HCT116 (cell line): ENCODE measurements around the gene CDK2AP2. TPM values are rescaled to one million over a fixed set of nuclear protein-coding genes. Genes with fewer than 3 reads are reported as not detected.

ENCODE experiments used
- ATAC-seq: fragments of 200-7000 bp; cut with Tn5 transposase; 2 replicates; pipeline ENCODE4 v1.9.1; 2020; ENCODE audit warnings: mild to moderate bottlenecking, moderate library complexity
- Bru-seq: library from RNA; stranded (reverse); fragments of 400-500 nt; gene quantifications from one replicate; lab custom pipeline; 2021; lab: Mats Ljungman, UMichigan
- BruChase-seq, 2 experiments: library from RNA; stranded (reverse); fragments of 400-500 nt; gene quantifications; one replicate each; lab custom pipeline; 2021; lab: Mats Ljungman, UMichigan
- BruUV-seq: library from RNA; stranded (reverse); fragments of 400-500 nt; replicated peaks from 2 replicates; lab custom pipeline; 2021; lab: Mats Ljungman, UMichigan
- CTCF ChIA-PET: fragments of 300-600 bp; sonication (Branson Sonifier 250); formaldehyde crosslinking; loops from one replicate; lab custom pipeline; 2021; ENCODE audit warnings: antibody characterized with exemption; lab: Charles Lee
- POLR2A ChIA-PET: fragments of 300-600, 350-600 bp; sonication (Branson Sonifier 250); formaldehyde crosslinking; loops from one replicate; lab custom pipeline; 2021; ENCODE audit warnings: antibody characterized with exemption; lab: Charles Lee
- RAD21 ChIA-PET, 2 experiments: fragments of 300-600 bp; sonication (Branson Sonifier 250); formaldehyde crosslinking; loops; one replicate each; lab custom pipeline; 2023; ENCODE audit warnings: low total read pairs in 2 of 2; ENCODE audit not compliant: uncharacterized antibody in 2 of 2, unreplicated experiment in 2 of 2, low non-redundant PET in 1 of 2; lab: Charles Lee
- DNase-seq: peaks from one replicate; pipeline ENCODE4 v3.0.0-alpha.2; 2010; ENCODE audit warnings: low read depth, low spot score
- H2AFZ ChIP-seq: fragments of 200-600 bp; shearing (Covaris generic), sonication (generic); 2 replicates; pipeline ENCODE4 v1.6.1; 2017; ENCODE audit warnings: low read depth, mixed run types, mixed read lengths, antibody characterized with exemption, low read length; ENCODE audit not compliant: poor library complexity, severe bottlenecking
- H3K27ac ChIP-seq: 2 replicates; pipeline ENCODE4 v1.5.1; 2012; ENCODE audit warnings: low read depth, low read length
- H3K27me3 ChIP-seq: fragments of 200-600 bp; sonication (generic); 2 replicates; pipeline ENCODE4 v1.6.1; 2016; ENCODE audit warnings: mixed run types, low read length, mixed read lengths; ENCODE audit not compliant: insufficient read depth
- H3K36me3 ChIP-seq, 2 experiments: fragments of 200-500 bp in 1 of 2; fragments of 200-600 bp in 1 of 2; sonication (Bioruptor generic) in 1 of 2; sonication (generic) in 1 of 2; 2 replicates each; pipeline versions ENCODE4 v1.5.1 to v1.6.1; 2014 to 2016; ENCODE audit warnings: low read length in 2 of 2, inconsistent platforms in 1 of 2, mixed read lengths in 1 of 2, mixed run types in 1 of 2; ENCODE audit not compliant: insufficient read depth in 2 of 2, control insufficient read depth in 1 of 2
- H3K4me1 ChIP-seq, 2 experiments: fragments of 200-600 bp in 1 of 2; sonication (generic) in 1 of 2; 2 replicates each; pipeline versions ENCODE4 v1.5.1 to v1.6.1; 2012 to 2017; ENCODE audit warnings: low read length in 2 of 2, inconsistent platforms in 1 of 2, mild to moderate bottlenecking in 1 of 2, mixed read lengths in 1 of 2, mixed run types in 1 of 2, moderate library complexity in 1 of 2; ENCODE audit not compliant: insufficient read depth in 2 of 2, control insufficient read depth in 1 of 2
- H3K4me2 ChIP-seq: fragments of 200-600 bp; sonication (generic); 2 replicates; pipeline ENCODE4 v1.6.1; 2017; ENCODE audit warnings: mixed run types, low read length, mixed read lengths
- H3K4me3 ChIP-seq, 2 experiments: fragments of 200-600 bp in 1 of 2; sonication (generic) in 1 of 2; replicated peaks in 1 of 2; 2 replicates each; pipeline ENCODE4 v1.5.1; 2011 to 2016; ENCODE audit warnings: low read length in 2 of 2, control low read depth in 1 of 2, low read depth in 1 of 2, mild to moderate bottlenecking in 1 of 2, mixed read lengths in 1 of 2, mixed run types in 1 of 2
- H3K79me2 ChIP-seq: fragments of 200-600 bp; sonication (generic); 2 replicates; pipeline ENCODE4 v1.6.1; 2017; ENCODE audit warnings: mild to moderate bottlenecking, mixed run types, low read length, moderate library complexity, mixed read lengths; ENCODE audit not compliant: insufficient read depth
- H3K9ac ChIP-seq: fragments of 200-600 bp; sonication (generic); 2 replicates; pipeline ENCODE4 v1.6.1; 2016; ENCODE audit warnings: low read length, mixed read lengths
- H3K9me2 ChIP-seq: fragments of 200-600 bp; sonication (generic), shearing (Covaris generic); 2 replicates; pipeline ENCODE4 v1.6.1; 2017; ENCODE audit warnings: mixed run types, mild to moderate bottlenecking, moderate library complexity; ENCODE audit not compliant: insufficient read depth
- H3K9me3 ChIP-seq, 2 experiments: fragments of 200-500 bp in 1 of 2; fragments of 200-600 bp in 1 of 2; sonication (Bioruptor generic) in 1 of 2; sonication (generic) in 1 of 2; 2 replicates each; pipeline ENCODE4 v1.6.1; 2014 to 2017; ENCODE audit warnings: low read length in 2 of 2, mixed read lengths in 2 of 2, inconsistent platforms in 1 of 2, low read depth in 1 of 2, mild to moderate bottlenecking in 1 of 2, mixed run types in 1 of 2, moderate library complexity in 1 of 2; ENCODE audit not compliant: control insufficient read depth in 1 of 2, insufficient read depth in 1 of 2
- H4K20me1 ChIP-seq: fragments of 200-600 bp; sonication (generic), shearing (Covaris generic); 2 replicates; pipeline ENCODE4 v1.6.1; 2017; ENCODE audit warnings: mixed run types, mild to moderate bottlenecking, moderate library complexity; ENCODE audit not compliant: insufficient read depth
- CBX3 ChIP-seq: IDR thresholded peaks from 2 replicates; pipeline ENCODE4 v1.6.1; 2012; ENCODE audit warnings: low read depth
- EGR1 ChIP-seq: IDR thresholded peaks from 2 replicates; pipeline ENCODE4 v1.6.1; 2012; ENCODE audit warnings: low read depth
- ELF1 ChIP-seq: IDR thresholded peaks from 2 replicates; pipeline ENCODE4 v1.6.1; 2012; ENCODE audit warnings: low read depth, borderline replicate concordance
- EZH2 ChIP-seq: fragments of 200-600 bp; sonication (generic); IDR thresholded peaks from 2 replicates; pipeline ENCODE4 v1.6.1; 2017; ENCODE audit warnings: antibody characterized with exemption, mixed run types
- EZH2phosphoT487 ChIP-seq: fragments of 200-600 bp; IDR thresholded peaks from 2 replicates; pipeline ENCODE4 v1.6.1; 2018; ENCODE audit warnings: antibody characterized with exemption, borderline replicate concordance
- FOSL1 ChIP-seq: IDR thresholded peaks from 2 replicates; pipeline ENCODE4 v1.6.1; 2012; ENCODE audit warnings: low read depth
- JUND ChIP-seq: IDR thresholded peaks from 2 replicates; pipeline ENCODE4 v1.6.1; 2012
- POLR2A ChIP-seq: IDR thresholded peaks from 2 replicates; pipeline ENCODE4 v1.7.0; 2011; ENCODE audit warnings: borderline replicate concordance; ENCODE audit not compliant: insufficient read depth, insufficient read length; ENCODE audit errors: extremely low read depth
- POLR2AphosphoS5 ChIP-seq: IDR thresholded peaks from 2 replicates; pipeline ENCODE4 v1.6.1; 2011; ENCODE audit warnings: mild to moderate bottlenecking, low read depth, low read length, moderate library complexity
- RAD21 ChIP-seq: IDR thresholded peaks from 2 replicates; pipeline ENCODE4 v1.6.1; 2012; ENCODE audit warnings: low read depth, mild to moderate bottlenecking
- SIN3A ChIP-seq: IDR thresholded peaks from 2 replicates; pipeline ENCODE4 v1.6.1; 2012; ENCODE audit warnings: low read depth
- SP1 ChIP-seq: IDR thresholded peaks from 2 replicates; pipeline ENCODE4 v1.6.1; 2012; ENCODE audit warnings: low read depth
- SRF ChIP-seq: IDR thresholded peaks from 2 replicates; pipeline ENCODE4 v1.6.1; 2012; ENCODE audit warnings: low read depth
- TCF7L2 ChIP-seq: IDR thresholded peaks from 2 replicates; pipeline ENCODE4 v1.7.0; 2011; ENCODE audit warnings: borderline replicate concordance, inconsistent platforms; ENCODE audit not compliant: insufficient read depth, insufficient read length; ENCODE audit errors: extremely low read depth
- YY1 ChIP-seq: IDR thresholded peaks from 2 replicates; pipeline ENCODE4 v1.6.1; 2011; ENCODE audit warnings: low read length, low read depth, moderate library complexity, mild to moderate bottlenecking; ENCODE audit not compliant: insufficient replicate concordance; ENCODE audit errors: extremely low read depth
- ZFX ChIP-seq: fragments of 450-650 bp; IDR thresholded peaks from 2 replicates; pipeline ENCODE4 v1.6.1; 2017
- ZNF274 ChIP-seq: fragments of 200-500 bp; sonication (Bioruptor generic); IDR thresholded peaks from 2 replicates; pipeline ENCODE4 v1.6.1; 2014; ENCODE audit warnings: mild to moderate bottlenecking, low read depth, low read length, inconsistent platforms
- intact Hi-C: fragments of 100-400 bp; cut with micrococcal nuclease; formaldehyde crosslinking; loops from 2 replicates; pipeline ENCODE4 v1.10.0; 2022
- long read RNA-seq: library from polyadenylated mRNA; unstranded; transcript quantifications from one replicate; pipeline ENCODE4 v2.0.0, GENCODE V29; 2021; ENCODE audit not compliant: unreplicated experiment
- polyA plus RNA-seq: library from polyadenylated mRNA; unstranded; fragments of >200 nt; gene quantifications from 2 replicates; pipeline ENCODE4 v1.2.1, GENCODE V29; 2012; ENCODE audit warnings: missing spikeins
- total RNA-seq: library from RNA; stranded (reverse); gene quantifications from one replicate; pipeline ENCODE4 v1.2.1, GENCODE V29; 2021; ENCODE audit not compliant: unreplicated experiment
- TF ChIP-seq, protein P1 (sequence below): IDR thresholded peaks from 2 replicates; pipeline ENCODE4 v1.6.1; 2012
- TF ChIP-seq, protein P2 (sequence below), 3 experiments: fragments of 200-600 bp in 1 of 3; sonication (generic) in 1 of 3; IDR thresholded peaks in 2 of 3; conservative IDR thresholded peaks in 1 of 3; 2 replicates each; pipeline ENCODE4 v1.5.1; 2012 to 2017; ENCODE audit warnings: low read depth in 2 of 3, low read length in 2 of 3, antibody characterized with exemption in 1 of 3, borderline replicate concordance in 1 of 3, control low read depth in 1 of 3, mild to moderate bottlenecking in 1 of 3, mixed read lengths in 1 of 3, mixed run types in 1 of 3, moderate library complexity in 1 of 3; ENCODE audit not compliant: insufficient read depth in 1 of 3
- TF ChIP-seq, protein P3 (sequence below): IDR thresholded peaks from 2 replicates; pipeline ENCODE4 v1.6.1; 2011; ENCODE audit warnings: mild to moderate bottlenecking, low read length, moderate library complexity; ENCODE audit not compliant: insufficient replicate concordance; ENCODE audit errors: extremely low read depth
- TF ChIP-seq, protein P4 (sequence below): IDR thresholded peaks from 2 replicates; pipeline ENCODE4 v1.6.1; 2012

CDK2AP2 gene, protein sequence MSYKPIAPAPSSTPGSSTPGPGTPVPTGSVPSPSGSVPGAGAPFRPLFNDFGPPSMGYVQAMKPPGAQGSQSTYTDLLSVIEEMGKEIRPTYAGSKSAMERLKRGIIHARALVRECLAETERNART
- total RNA-seq (53.6 TPM), Bru-seq, nascent RNA (percentile 73 among the genes with signal in this experiment), BruChase-seq, experiment 1, labeled RNA remaining after a 6-hour chase (percentile 90 among the genes with signal in this experiment), BruChase-seq, experiment 2, labeled RNA remaining after a 2-hour chase (percentile 80 among the genes with signal in this experiment)
- polyA plus RNA-seq = 82.3 and 90.6 TPM in 2 replicates
- long read RNA-seq, transcript CDK2AP2-204 (4 exons, 923 nt) = minor isoform, 5 of 75 reads
- long read RNA-seq, transcript CDK2AP2-201 (4 exons, 1,378 nt) = major isoform, 56 of 75 reads
- long read RNA-seq, transcript CDK2AP2-202 (3 exons, 1,692 nt) = minor isoform, 7 of 75 reads
- long read RNA-seq, partial matches to known transcripts = 0 of 75 reads
- long read RNA-seq, other reads (novel, unspliced or antisense) = 4 of 75 reads

DNA sequence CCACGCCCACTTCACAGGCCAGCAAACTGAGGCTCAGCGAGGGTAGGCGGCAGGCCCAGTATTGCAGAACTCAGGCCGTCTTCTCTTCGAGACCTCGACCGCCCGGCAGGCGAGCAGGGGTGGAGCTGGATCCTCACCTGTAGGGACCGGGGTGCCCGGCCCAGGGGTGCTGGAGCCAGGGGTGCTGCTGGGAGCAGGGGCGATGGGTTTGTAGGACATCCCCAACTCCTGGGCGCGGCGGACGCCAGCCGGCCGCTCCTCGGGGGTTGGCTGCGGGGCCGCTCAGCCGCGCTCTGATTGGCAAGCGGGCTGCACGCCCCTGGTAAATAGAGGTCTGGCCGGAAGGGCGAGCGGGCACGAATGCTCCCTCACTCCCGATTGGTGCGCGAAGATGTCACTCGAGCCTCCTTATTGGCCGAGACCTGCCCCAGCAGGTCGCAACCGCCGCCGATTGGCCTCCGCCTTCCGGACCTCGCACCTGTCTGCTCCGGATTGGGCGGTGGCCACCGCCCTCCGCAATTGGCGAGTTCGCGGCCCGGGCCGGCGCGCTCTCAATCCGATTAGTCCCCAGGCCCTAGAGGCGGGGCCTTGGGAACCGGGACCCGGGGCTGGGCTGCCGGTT, at the start of gene CDK2AP2:
Gene CDK2AP2 (minus strand): TSS at position 299 of the 622 bp plus-strand sequence. CDS start 80 bp downstream, at position 219.
- Histone ChIP-seq H3K79me2 (peaks cover 26% of the 10 kb centered on the region), H3K27me3 (no peaks in the 10 kb centered on the region), H3K4me1 (peaks cover 31 to 43% of the 10 kb centered on the region in 2 experiments), H3K9ac (peak within 1 kb of the TSS; percentile 95), H3K4me3 (peak within 1 kb of the TSS; percentile 72 to 85), H3K36me3 (no peaks in the 10 kb centered on the region), H2AFZ (peak within 1 kb of the TSS; percentile 22), H3K9me3 (no peaks in the 10 kb centered on the region), H3K27ac (peak within 1 kb of the TSS; percentile 93), H3K9me2 (no peaks in the 10 kb centered on the region), H4K20me1 (no peaks in the 10 kb centered on the region), H3K4me2 (peak within 1 kb of the TSS; percentile 88)
- intact Hi-C loops = loop anchor here (1.0 to 5.0 kb wide), 3 partner anchors 81 to 157 kb away; partner anchors contain the start of genes PPP1CA and RPS6KB2
- BruUV-seq = no TSS peak
- ChIA-PET CTCF (no interaction called here), RAD21 (no interaction called here), POLR2A (no interaction called here)
- ATAC-seq (peak; percentile 79), DNase-seq (peak; percentile 99)
- TF ChIP-seq EZH2 (no peak), YY1 (no peak), CBX3 (no peak), POLR2AphosphoS5 (peak; percentile 89), ELF1 (no peak), ZNF274 (no peak), POLR2A (peak; percentile 26), RAD21 (no peak), TCF7L2 (no peak), JUND (no peak), SIN3A (no peak), FOSL1 (no peak), EZH2phosphoT487 (no peak), EGR1 (no peak), SRF (no peak), SP1 (no peak), ZFX (peak; percentile 49; the same call in 1 of the 2 replicates)
- TF ChIP-seq, protein P1, sequence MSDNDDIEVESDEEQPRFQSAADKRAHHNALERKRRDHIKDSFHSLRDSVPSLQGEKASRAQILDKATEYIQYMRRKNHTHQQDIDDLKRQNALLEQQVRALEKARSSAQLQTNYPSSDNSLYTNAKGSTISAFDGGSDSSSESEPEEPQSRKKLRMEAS = no peak
- TF ChIP-seq, protein P2, sequence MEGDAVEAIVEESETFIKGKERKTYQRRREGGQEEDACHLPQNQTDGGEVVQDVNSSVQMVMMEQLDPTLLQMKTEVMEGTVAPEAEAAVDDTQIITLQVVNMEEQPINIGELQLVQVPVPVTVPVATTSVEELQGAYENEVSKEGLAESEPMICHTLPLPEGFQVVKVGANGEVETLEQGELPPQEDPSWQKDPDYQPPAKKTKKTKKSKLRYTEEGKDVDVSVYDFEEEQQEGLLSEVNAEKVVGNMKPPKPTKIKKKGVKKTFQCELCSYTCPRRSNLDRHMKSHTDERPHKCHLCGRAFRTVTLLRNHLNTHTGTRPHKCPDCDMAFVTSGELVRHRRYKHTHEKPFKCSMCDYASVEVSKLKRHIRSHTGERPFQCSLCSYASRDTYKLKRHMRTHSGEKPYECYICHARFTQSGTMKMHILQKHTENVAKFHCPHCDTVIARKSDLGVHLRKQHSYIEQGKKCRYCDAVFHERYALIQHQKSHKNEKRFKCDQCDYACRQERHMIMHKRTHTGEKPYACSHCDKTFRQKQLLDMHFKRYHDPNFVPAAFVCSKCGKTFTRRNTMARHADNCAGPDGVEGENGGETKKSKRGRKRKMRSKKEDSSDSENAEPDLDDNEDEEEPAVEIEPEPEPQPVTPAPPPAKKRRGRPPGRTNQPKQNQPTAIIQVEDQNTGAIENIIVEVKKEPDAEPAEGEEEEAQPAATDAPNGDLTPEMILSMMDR (IDR thresholded peaks at IDR 0.05 in 2 of 3, conservative IDR thresholded peaks at IDR 0.05 in 1 of 3; ENCODE audit: borderline replicate concordance in 1 of 3, insufficient read depth in 1 of 3, low read depth in 2 of 3, low read length in 2 of 3) = no peak
- TF ChIP-seq, protein P3, sequence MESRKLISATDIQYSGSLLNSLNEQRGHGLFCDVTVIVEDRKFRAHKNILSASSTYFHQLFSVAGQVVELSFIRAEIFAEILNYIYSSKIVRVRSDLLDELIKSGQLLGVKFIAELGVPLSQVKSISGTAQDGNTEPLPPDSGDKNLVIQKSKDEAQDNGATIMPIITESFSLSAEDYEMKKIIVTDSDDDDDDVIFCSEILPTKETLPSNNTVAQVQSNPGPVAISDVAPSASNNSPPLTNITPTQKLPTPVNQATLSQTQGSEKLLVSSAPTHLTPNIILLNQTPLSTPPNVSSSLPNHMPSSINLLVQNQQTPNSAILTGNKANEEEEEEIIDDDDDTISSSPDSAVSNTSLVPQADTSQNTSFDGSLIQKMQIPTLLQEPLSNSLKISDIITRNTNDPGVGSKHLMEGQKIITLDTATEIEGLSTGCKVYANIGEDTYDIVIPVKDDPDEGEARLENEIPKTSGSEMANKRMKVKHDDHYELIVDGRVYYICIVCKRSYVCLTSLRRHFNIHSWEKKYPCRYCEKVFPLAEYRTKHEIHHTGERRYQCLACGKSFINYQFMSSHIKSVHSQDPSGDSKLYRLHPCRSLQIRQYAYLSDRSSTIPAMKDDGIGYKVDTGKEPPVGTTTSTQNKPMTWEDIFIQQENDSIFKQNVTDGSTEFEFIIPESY = no peak
- TF ChIP-seq, protein P4, sequence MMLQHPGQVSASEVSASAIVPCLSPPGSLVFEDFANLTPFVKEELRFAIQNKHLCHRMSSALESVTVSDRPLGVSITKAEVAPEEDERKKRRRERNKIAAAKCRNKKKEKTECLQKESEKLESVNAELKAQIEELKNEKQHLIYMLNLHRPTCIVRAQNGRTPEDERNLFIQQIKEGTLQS = no peak
